ENCODE results near the gene LMCD1. TPM values are rescaled to one million over a fixed set of nuclear protein-coding genes. Genes with fewer than 3 reads are reported as not detected.
A peak's percentile ranks its signal among the peaks of the same experiment; 100 is the strongest.

The LMCD1 gene
- total RNA-seq, 2 experiments from 2014 or later, result 3.0 to 4.3 TPM

DNA sequence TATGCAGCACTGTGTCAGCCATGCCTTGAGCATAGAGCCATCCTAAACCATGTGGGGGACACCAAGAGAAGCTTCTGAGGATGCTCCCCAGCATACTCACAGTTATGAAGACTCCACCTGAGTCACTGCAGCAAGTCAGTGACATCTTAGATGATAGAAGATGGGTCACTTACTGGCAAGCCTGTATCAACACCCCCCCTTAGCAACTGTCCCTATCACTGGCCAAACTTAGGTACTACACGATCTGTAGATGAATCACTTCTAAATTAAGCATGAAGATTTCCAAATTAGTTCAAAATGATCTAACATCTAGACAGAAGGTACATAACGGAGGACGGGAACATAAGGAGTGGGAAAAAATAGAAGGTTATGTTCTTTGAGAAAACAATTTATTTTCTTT lies 13.2 kb upstream of the LMCD1 start:
- Mint-ChIP-seq H3K4me3 (no peak overlapping the region), H3K4me1 (peaks cover 4% of the 10 kb centered on the region), H3K9me3 (no peaks in the 10 kb centered on the region), H3K36me3 (ENCODE audit: low read depth) (no peaks in the 10 kb centered on the region), H3K27me3 (no peaks in the 10 kb centered on the region), H3K27ac (no peak overlapping the region)
- DNase-seq, result no peak
- ChIA-PET POLR2A (no interaction called here), CTCF (no interaction called here)

DNA sequence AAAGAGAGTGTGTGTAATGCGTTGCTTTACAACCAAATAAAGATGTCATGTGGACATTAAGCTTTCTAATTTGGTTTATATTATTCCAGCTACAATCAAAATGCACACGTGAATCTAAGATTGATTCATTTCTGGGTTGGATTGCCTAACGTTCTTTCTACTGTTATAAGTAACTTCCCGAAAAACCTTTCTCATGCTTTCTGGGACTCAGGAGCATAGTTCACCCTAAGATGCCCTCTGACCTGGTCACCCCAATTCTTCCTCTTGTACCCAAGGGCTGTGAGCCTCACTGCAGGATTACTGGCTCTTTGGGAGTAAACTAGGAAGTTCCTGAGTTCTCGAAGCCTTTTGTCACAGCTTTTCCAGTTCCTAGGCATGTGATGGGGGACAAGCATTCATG lies 12.7 kb upstream of the LMCD1 start:
- no peaks in the 10 kb centered on the region for H3K27me3 Mint-ChIP-seq
- ChIA-PET POLR2A (no interaction called here), CTCF (no interaction called here)
- H3K4me1 Mint-ChIP-seq, result peaks cover 4% of the 10 kb centered on the region
- no peaks in the 10 kb centered on the region for H3K9me3 Mint-ChIP-seq
- no peak for DNase-seq
- H3K4me3 Mint-ChIP-seq, result no peak overlapping the region
- H3K36me3 Mint-ChIP-seq (ENCODE audit: low read depth), result no peaks in the 10 kb centered on the region
- no peak overlapping the region for H3K27ac Mint-ChIP-seq

DNA sequence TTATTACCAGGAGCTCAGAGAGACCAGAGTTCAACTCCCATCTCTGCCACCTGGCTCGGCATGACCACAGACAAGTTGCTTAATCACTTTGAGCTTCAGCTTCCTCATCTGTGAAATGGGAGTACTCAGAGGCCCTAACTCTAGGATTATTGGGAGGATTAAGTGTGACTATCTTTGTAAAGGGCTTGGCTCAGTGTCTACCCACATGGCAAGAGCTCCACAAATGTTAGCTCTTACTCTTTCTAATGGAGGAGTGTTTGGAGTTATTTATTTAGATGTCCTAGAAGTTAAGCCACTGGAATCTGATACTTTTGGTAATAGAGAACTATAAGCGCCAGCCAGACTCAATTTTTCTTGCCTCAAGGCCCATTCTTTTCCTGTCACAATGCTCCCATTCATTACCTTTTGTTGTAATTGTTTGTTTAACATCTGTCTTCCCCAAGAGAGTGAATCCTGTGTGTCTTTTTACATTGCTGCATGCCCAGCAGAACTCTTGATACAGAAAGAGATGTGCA lies 12.3 kb upstream of the LMCD1 start:
- Mint-ChIP-seq H3K4me3 (no peak overlapping the region), H3K36me3 (ENCODE audit: low read depth) (no peaks in the 10 kb centered on the region), H3K27me3 (no peaks in the 10 kb centered on the region), H3K9me3 (no peaks in the 10 kb centered on the region), H3K4me1 (peaks cover 4% of the 10 kb centered on the region), H3K27ac (no peak overlapping the region)
- POLR2A ChIA-PET, result no interaction called here
- CTCF ChIA-PET, result no interaction called here
- no peak for DNase-seq

DNA sequence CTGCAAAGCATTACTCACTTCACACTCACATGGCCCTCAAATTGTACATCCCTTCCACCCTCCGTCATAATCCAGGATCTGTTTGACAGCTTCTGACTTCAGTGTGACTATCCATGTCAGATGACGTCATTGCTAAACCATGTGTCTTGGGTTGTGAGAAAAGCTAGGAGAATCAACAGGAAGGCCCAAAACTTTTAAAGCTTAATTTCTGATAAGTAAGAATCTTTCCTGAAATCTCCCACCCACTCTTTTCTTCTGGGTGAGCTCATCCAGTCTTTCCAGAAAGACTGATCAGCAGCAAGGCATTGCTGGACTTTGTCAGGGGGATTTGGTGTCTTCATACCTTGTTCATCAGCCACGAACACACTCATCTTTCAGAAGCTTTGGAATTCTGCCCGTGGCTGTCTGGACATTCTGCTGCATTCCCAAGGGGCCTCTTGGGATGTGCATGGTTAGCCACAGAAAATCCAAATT lies 11.5 kb upstream of the LMCD1 start:
- ChIA-PET POLR2A (no interaction called here), CTCF (interaction anchor here (1.5 kb wide), 1 partner anchor 11 kb away, joined by 3 read pairs; the partner anchor contains the start of gene LMCD1)
- DNase-seq, result no peak
- Mint-ChIP-seq H3K36me3 (ENCODE audit: low read depth) (no peaks in the 10 kb centered on the region), H3K4me1 (peaks cover 4% of the 10 kb centered on the region), H3K4me3 (no peak overlapping the region), H3K27ac (no peak overlapping the region), H3K9me3 (no peaks in the 10 kb centered on the region), H3K27me3 (no peaks in the 10 kb centered on the region)

DNA sequence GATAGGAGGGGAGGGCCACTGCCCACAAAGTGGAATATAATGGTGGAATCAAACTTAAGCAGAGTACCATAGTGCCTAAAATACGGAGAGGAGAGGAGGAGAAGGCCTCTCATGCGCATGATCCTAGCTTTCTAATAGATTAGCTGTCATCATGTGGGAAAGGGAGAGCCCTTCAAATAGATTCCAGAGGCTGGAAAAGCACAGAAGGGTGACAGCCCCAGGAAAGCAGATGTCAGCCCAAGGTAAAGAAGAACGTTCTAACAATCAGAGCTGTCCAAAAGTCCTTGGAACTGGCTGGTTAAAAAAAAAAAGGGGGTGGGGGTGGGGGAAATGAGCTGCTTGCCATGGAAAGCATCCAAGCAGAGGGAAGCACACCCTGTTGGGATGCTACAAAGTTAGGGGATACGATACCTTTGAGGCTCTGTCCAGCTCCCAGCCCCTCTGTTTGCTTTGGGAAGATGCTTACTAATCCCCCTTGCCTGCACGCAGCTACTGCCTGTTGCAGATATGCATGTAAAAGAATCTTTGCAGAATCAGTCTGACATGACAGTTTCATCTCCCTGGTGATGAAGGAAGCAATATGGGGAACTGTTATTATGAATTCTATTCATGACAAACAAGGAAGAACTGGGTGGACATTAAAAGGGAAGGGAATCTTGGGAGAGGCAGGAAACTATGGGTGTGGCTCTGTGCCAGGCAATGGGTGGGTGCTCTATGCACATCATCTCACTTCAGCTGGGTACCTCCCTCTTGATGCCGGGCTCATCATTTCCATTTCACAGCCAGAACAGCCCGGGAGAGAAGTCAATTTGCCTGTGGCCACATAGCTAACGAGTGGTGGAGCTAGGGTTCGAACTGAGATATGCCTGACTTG lies 10.1 kb upstream of the LMCD1 start:
- Mint-ChIP-seq H3K27ac (no peak overlapping the region), H3K4me1 (peaks cover 4% of the 10 kb centered on the region), H3K4me3 (no peak overlapping the region), H3K9me3 (no peaks in the 10 kb centered on the region), H3K36me3 (ENCODE audit: low read depth) (no peaks in the 10 kb centered on the region), H3K27me3 (no peaks in the 10 kb centered on the region)
- DNase-seq, result no peak
- ChIA-PET CTCF (interaction anchor here (1.5 kb wide), 1 partner anchor 10 kb away, joined by 3 read pairs; the partner anchor contains the start of gene LMCD1), POLR2A (no interaction called here)

DNA sequence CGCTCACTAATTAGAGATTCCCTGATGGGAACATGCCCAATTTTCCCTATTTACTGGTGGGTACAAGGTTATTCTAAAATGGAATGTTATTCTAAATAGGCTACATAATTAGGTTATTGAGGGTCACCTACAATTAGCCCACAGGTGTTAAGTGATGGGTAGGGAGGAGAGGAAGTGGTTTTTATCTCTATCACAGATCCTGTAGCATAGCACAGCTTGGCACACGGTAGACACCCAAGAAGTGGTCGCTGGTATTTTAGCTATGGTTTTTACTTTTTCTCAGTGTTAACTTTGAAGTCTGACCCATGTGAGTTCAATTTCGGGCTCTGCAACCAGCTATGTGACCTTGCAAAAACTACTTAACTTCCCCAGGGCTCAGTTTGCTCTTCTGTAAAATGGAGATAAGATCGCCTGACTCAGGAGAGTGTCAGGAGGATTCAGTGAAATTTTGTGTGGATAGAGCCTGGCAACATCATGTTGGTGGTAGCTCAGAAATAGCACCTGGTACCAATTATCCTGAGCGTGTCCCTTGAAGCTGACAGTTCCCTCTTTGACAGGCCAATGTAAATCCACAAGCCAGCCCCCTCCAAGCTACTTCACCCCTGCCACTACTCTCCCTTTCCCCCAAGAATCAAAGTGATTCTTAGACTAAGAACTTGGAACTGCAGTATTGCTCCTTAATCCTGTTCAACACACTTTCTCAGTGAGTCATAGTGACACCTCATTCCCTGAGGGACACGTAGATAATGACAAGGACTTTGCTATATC lies 8.7 kb upstream of the LMCD1 start:
- Mint-ChIP-seq H3K36me3 (ENCODE audit: low read depth) (no peaks in the 10 kb centered on the region), H3K27ac (no peak overlapping the region), H3K4me3 (no peak overlapping the region), H3K4me1 (peaks cover 4% of the 10 kb centered on the region), H3K9me3 (no peaks in the 10 kb centered on the region), H3K27me3 (no peaks in the 10 kb centered on the region)
- ChIA-PET CTCF (no interaction called here), POLR2A (no interaction called here)
- no peak for DNase-seq

DNA sequence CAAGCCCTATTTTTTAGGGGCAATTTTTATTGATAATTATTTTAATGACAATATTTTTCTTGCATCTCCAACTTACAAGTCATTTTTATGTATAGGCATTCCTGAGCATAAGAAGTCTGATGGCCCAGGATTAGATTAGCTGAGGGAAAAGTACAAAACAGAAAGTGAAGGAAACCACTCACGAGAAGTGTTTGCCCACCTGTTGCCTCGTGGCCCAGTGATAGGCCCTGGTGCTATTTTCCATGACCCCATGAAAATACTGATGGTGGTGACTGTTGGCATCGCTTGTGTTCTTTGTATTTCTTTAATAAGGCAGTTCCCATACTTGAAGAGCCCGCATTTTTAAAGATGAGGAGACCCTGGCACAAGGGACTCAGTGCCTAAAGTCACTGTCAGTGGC lies 7.9 kb upstream of the LMCD1 start:
- ChIA-PET CTCF (no interaction called here), POLR2A (no interaction called here)
- H3K27me3 Mint-ChIP-seq, result no peaks in the 10 kb centered on the region
- peaks cover 4% of the 10 kb centered on the region for H3K4me1 Mint-ChIP-seq
- no peak for DNase-seq
- H3K9me3 Mint-ChIP-seq, result no peaks in the 10 kb centered on the region
- H3K27ac Mint-ChIP-seq, result no peak overlapping the region
- H3K4me3 Mint-ChIP-seq, result no peak overlapping the region
- no peaks in the 10 kb centered on the region for H3K36me3 Mint-ChIP-seq (ENCODE audit: low read depth)

DNA sequence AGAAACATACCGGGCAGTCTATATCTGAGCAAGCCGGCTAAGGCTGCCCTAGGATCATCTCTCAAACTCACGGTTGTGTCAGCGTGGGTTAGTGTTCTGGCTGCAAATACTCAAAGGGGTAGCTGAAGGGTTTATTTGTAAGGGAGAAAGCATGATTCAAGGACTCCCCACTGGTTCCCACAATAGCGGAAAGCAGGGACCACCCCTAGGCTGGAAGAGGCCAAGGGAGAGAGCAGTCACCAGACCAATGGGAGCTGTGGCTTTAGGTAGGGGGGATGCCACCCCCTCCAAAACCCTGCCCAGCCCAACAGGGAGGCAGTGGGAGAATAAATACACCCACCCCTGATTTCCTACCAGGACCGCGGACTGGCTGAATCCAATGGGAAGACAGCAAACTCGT lies 7.3 kb upstream of the LMCD1 start:
- Mint-ChIP-seq H3K27ac (no peak overlapping the region), H3K4me3 (no peak overlapping the region), H3K27me3 (no peaks in the 10 kb centered on the region), H3K36me3 (ENCODE audit: low read depth) (no peaks in the 10 kb centered on the region), H3K9me3 (no peaks in the 10 kb centered on the region), H3K4me1 (peaks cover 4% of the 10 kb centered on the region)
- CTCF ChIA-PET, result no interaction called here
- no peak for DNase-seq
- POLR2A ChIA-PET, result no interaction called here

DNA sequence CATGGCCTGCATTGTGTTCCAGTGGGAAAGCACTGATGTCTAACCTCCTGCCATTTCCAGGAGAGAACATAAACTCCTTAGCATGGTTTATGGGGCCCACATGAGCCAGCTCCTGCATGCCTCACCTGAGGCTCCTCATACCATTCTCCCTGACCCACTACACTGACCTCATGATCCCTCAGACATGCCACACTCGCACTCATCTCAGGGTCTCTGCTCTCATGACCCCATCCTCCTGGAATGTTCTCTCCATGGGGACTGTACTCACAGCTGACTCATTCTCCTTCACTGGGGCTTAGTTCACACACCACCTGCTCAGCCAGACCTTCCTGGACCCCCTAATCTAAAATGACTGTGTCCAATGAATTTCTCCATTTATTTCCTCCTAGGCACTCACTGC lies 4.0 kb upstream of the LMCD1 start:
- CTCF ChIA-PET, result no interaction called here
- Mint-ChIP-seq H3K27me3 (peaks cover 10% of the 10 kb centered on the region), H3K9me3 (no peaks in the 10 kb centered on the region), H3K4me3 (no peak overlapping the region), H3K36me3 (ENCODE audit: low read depth) (no peaks in the 10 kb centered on the region), H3K27ac (no peak overlapping the region), H3K4me1 (peaks cover 13% of the 10 kb centered on the region)
- no peak for DNase-seq
- POLR2A ChIA-PET, result no interaction called here

DNA sequence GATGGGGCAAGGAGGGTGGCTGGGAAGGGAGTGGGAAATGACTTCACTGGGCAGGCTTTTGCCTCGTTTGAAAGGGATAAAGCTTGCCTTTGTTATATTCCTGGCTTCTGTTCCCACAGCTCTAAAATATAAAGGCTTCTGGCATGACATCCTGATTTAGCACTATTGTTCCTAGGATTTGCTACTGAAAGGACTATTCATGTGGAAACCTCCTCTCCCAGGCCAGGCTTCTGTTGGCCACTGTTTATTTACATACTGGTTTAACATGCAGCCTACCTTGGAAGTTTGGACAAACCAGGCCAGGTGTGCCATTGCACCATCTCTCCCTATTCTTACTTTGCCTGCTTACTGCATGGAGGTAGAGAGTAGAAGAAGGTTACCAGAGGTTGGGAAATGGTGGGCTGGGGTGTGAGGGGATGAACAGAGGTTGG lies 2.4 kb upstream of the LMCD1 start:
- ChIA-PET CTCF (interaction anchor here (0.7 kb wide), 1 partner anchor 252 kb away, joined by 4 read pairs; no protein-coding TSS in a partner anchor), POLR2A (no interaction called here)
- Mint-ChIP-seq H3K4me3 (no peak overlapping the region), H3K36me3 (ENCODE audit: low read depth) (no peaks in the 10 kb centered on the region), H3K9me3 (no peaks in the 10 kb centered on the region), H3K4me1 (peaks cover 15% of the 10 kb centered on the region), H3K27ac (no peak overlapping the region), H3K27me3 (peaks cover 10% of the 10 kb centered on the region)
- DNase-seq, result no peak

DNA sequence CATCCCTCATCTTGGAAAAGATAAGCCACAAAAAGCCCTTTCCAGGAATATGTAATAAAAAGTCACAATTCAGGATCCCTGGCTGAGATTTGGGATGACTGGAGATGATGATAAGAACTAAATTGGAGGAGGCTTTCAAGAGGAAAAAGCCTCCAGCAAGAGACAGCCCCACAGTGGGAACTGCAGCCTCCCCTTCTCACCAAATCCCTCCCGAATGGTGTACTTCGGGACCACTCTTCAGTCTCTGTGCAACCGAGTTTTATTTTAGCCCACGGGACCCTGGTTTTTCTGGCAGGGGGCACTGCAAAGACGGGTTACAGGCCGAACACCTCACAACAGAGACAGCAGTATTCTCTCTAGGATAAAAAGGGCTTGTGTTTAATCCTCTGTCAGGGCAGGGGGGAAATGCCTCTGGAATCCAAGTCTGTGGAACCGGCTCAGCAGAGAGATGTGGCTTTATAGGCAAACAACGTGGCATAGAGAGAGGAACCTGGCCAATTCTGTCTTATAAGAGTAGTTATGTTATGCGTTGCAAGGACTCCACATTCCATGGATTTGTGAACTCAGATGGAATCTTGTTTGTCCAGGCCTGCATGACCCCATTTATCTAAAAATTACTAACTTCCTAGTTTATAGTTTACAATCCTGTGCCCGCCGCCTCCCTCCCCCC lies 1.2 kb upstream of the LMCD1 start:
- peaks cover 10% of the 10 kb centered on the region for H3K27me3 Mint-ChIP-seq
- no peak overlapping the region for H3K4me3 Mint-ChIP-seq
- ChIA-PET CTCF (no interaction called here), POLR2A (no interaction called here)
- H3K9me3 Mint-ChIP-seq, result no peaks in the 10 kb centered on the region
- H3K36me3 Mint-ChIP-seq (ENCODE audit: low read depth), result no peaks in the 10 kb centered on the region
- H3K4me1 Mint-ChIP-seq, result peaks cover 15% of the 10 kb centered on the region
- H3K27ac Mint-ChIP-seq, result no peak overlapping the region
- DNase-seq, result no peak

DNA sequence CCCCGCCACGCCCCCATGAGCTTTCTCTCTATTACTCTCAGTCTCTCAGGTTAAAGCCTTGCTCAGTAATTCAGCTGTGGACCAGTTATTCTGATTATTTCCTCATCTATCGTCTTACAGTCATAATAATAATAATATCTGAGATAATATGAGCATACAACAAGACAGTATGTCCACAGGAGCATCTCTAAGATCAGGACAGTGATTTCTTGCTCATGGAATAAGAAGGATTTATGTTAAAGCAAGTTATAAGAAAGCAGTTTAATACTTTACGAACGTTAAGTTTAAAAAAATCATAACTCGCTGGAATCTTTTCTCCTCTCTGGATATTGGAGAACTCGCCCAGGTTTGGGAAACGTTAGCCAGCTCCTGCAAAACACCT lies 643 bp upstream of the LMCD1 start:
- no peak overlapping the region for H3K27ac Mint-ChIP-seq
- ChIA-PET CTCF (interaction anchor here (0.6 to 1.2 kb wide), 3 partner anchors 12 to 261 kb away, joined by 3 to 5 read pairs (median 5); no protein-coding TSS in a partner anchor), POLR2A (no interaction called here)
- peaks cover 15% of the 10 kb centered on the region for H3K4me1 Mint-ChIP-seq
- no peak for DNase-seq
- no peaks in the 10 kb centered on the region for H3K36me3 Mint-ChIP-seq (ENCODE audit: low read depth)
- peak overlapping the region; percentile 74 for H3K4me3 Mint-ChIP-seq
- H3K9me3 Mint-ChIP-seq, result no peaks in the 10 kb centered on the region
- peaks cover 10% of the 10 kb centered on the region for H3K27me3 Mint-ChIP-seq

DNA sequence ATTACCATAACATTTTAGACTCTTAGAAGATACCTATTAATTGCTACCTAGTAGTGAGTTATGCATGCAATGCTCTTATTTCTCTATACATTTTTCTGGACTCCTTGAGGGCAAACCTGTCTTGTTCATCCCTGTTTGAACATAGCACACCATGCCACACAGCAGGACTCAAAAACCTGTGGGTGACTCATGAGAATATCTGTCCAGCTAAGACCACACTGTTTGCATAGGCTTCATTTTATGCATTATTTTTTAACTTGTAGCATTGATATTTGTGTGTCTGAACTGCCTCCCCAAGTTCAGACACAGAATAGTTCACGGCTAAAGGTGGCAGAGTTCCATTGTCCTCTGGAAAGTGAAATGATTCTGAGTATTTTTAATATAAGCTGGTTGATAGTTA lies 1.8 kb downstream of the LMCD1 start:
- DNase-seq, result no peak
- Mint-ChIP-seq H3K27me3 (peaks cover 10% of the 10 kb centered on the region), H3K36me3 (ENCODE audit: low read depth) (no peaks in the 10 kb centered on the region), H3K9me3 (no peaks in the 10 kb centered on the region), H3K4me3 (no peak overlapping the region), H3K27ac (no peak overlapping the region), H3K4me1 (peaks cover 15% of the 10 kb centered on the region)
- ChIA-PET CTCF (no interaction called here), POLR2A (no interaction called here)
